Adrenal gland (tissue), 12 donors: ENCODE data around the gene ASB1. TPM values are rescaled to one million over a fixed set of nuclear protein-coding genes. Genes with fewer than 3 reads are reported as not detected.

ENCODE experiments used
- DNase-seq, 7 donors: peaks; one replicate each; pipeline ENCODE4 v3.0.0-alpha.2; 2019 to 2020
- H3K27ac ChIP-seq, 5 donors: fragments of 200-600 bp; sonication (generic) in 4 of 5; 1 replicate in 3 of 5; 2 replicates in 2 of 5; pipeline versions ENCODE4 v1.5.1 to v1.8.0; 2016 to 2020; ENCODE audit warnings: mild to moderate bottlenecking in 1 of 5
- H3K27me3 ChIP-seq: fragments of 200-600 bp; 2 replicates; pipeline ENCODE4 v1.8.0; 2021
- H3K36me3 ChIP-seq, 2 donors: fragments of 200-600 bp; replicated peaks in 1 of 2; 1 replicate in 1 of 2; 2 replicates in 1 of 2; pipeline versions ENCODE4 v1.5.1 to v1.8.0; 2018 to 2022
- H3K4me1 ChIP-seq, 2 donors: fragments of 200-600 bp; replicated peaks in 1 of 2; 1 replicate in 1 of 2; 2 replicates in 1 of 2; pipeline versions ENCODE4 v1.5.1 to v1.8.0; 2018 to 2021
- H3K4me3 ChIP-seq, 4 donors: fragments of 200-600 bp; sonication (generic) in 3 of 4; one replicate each; pipeline ENCODE4 v1.5.1; 2016 to 2018
- H3K9me3 ChIP-seq, 3 donors: fragments of 200-600 bp; sonication (generic) in 1 of 3; replicated peaks in 1 of 3; 1 replicate in 2 of 3; 2 replicates in 1 of 3; pipeline versions ENCODE4 v1.5.1 to v1.8.0; 2016 to 2021
- POLR2A ChIP-seq, 2 donors: fragments of 450-650 bp; IDR thresholded peaks; one replicate each; pipeline ENCODE4 v1.6.1; 2017; ENCODE audit warnings: antibody characterized with exemption in 2 of 2, mild to moderate bottlenecking in 2 of 2, moderate library complexity in 1 of 2
- WGBS, 4 donors: extraction: QIAGEN DNeasy Blood & Tissue Kit in 2 of 4; methylation state at CpG; one replicate each; pipeline versions ENCODE4 v1.1.5 to v1.1.7; 2013 to 2017; 5-methylcytosine and 5-hydroxymethylcytosine counted together
- intact Hi-C, 2 donors: fragments of 100-400 bp; cut with DNase I; formaldehyde crosslinking; loops; one replicate each; pipeline versions ENCODE4 v1.14.1 to v1.15.0; 2022 to 2023
- polyA plus RNA-seq, 3 donors: library from polyadenylated mRNA; stranded (reverse); fragments of 200-250 nt in 2 of 3; fragments of 350-450 nt in 1 of 3; fragmentation: Illumina TruSeq in 1 of 3; extraction: RNeasy Lipid Tissue Mini Kit (QIAGEN cat#74804) in 1 of 3; gene quantifications; one replicate each; pipeline ENCODE4 v1.2.3, GENCODE V29; 2013 to 2014
- total RNA-seq, 9 donors: library from RNA; depleted of rRNA in 4 of 9; stranded (reverse); fragments of >200 nt in 4 of 9; fragments of 120-200 nt in 1 of 9; fragmentation: NEBNext Ultra II Directional in 1 of 9; extraction: Animal tissue kit (Norgen Biotek cat#: 25700) in 1 of 9; gene quantifications; one replicate each; pipeline versions ENCODE4 v1.1.0 to v1.2.4, GENCODE V29; 2013 to 2023
- TF ChIP-seq, protein P1 (sequence below), 6 experiments: fragments of 450-650 bp in 4 of 6; fragments of 200-600 bp in 2 of 6; sonication (generic) in 1 of 6; IDR thresholded peaks; 1 replicate in 5 of 6; 2 replicates in 1 of 6; pipeline versions ENCODE4 v1.5.1 to v1.8.0; 2016 to 2021; ENCODE audit warnings: antibody characterized with exemption in 6 of 6, mild to moderate bottlenecking in 2 of 6, moderate library complexity in 1 of 6
- donor health status: healthy with polysubstance abuse.
- donor health status: Bipolar disorder and iron deficiency.
- donor health status: DM: yes; HTN: yes; CAD: no.
- donor health status: DM: no; HTN: no; CAD: no.
- donor health status: DM: no; HTN: no; CAD: no.
- donor health status: DM: yes; HTN: yes; CAD: no.

The ASB1 gene
- total and polyA plus RNA-seq, 12 donors: 12.2 to 28.8 (median 19.6) TPM

DNA sequence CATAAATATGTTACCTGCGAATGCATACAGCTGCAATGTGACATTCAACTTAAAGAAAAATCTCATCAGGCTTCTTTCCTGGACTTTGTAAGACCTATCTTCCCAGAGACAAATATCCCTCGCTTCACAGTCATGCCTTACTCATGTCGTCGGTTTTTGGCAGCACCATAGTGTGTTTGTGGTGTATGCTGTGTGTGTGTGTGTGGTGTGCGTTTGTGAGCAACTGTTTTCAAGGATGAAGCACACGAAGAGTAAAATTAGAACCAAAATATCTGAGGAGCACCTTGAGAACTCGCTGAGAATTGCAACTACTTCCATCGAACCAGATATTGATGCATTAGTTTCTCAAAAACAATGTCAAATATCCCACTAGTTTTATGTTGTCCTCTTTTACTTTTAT lies 56.9 kb downstream of the ASB1 start:
- Histone ChIP-seq H3K27me3 (no peaks in the 10 kb centered on the region), H3K4me1 (no peaks in the 10 kb centered on the region), H3K9me3 (peaks cover 0 to 3% (median 0%) of the 10 kb centered on the region in 3 donors), H3K4me3 (no peak overlapping the region), H3K36me3 (no peaks in the 10 kb centered on the region), H3K27ac (no peak overlapping the region)
- intact Hi-C loops: no loop called here
- WGBS, 4 donors: 66 to 77% (median 71%) methylated on average over 8 of the region's 8 CpGs
- DNase-seq: no peak
- TF ChIP-seq POLR2A (IDR thresholded peaks at IDR 0.05): no peak
- TF ChIP-seq, protein P1, sequence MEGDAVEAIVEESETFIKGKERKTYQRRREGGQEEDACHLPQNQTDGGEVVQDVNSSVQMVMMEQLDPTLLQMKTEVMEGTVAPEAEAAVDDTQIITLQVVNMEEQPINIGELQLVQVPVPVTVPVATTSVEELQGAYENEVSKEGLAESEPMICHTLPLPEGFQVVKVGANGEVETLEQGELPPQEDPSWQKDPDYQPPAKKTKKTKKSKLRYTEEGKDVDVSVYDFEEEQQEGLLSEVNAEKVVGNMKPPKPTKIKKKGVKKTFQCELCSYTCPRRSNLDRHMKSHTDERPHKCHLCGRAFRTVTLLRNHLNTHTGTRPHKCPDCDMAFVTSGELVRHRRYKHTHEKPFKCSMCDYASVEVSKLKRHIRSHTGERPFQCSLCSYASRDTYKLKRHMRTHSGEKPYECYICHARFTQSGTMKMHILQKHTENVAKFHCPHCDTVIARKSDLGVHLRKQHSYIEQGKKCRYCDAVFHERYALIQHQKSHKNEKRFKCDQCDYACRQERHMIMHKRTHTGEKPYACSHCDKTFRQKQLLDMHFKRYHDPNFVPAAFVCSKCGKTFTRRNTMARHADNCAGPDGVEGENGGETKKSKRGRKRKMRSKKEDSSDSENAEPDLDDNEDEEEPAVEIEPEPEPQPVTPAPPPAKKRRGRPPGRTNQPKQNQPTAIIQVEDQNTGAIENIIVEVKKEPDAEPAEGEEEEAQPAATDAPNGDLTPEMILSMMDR (IDR thresholded peaks at IDR 0.05): no peak

DNA sequence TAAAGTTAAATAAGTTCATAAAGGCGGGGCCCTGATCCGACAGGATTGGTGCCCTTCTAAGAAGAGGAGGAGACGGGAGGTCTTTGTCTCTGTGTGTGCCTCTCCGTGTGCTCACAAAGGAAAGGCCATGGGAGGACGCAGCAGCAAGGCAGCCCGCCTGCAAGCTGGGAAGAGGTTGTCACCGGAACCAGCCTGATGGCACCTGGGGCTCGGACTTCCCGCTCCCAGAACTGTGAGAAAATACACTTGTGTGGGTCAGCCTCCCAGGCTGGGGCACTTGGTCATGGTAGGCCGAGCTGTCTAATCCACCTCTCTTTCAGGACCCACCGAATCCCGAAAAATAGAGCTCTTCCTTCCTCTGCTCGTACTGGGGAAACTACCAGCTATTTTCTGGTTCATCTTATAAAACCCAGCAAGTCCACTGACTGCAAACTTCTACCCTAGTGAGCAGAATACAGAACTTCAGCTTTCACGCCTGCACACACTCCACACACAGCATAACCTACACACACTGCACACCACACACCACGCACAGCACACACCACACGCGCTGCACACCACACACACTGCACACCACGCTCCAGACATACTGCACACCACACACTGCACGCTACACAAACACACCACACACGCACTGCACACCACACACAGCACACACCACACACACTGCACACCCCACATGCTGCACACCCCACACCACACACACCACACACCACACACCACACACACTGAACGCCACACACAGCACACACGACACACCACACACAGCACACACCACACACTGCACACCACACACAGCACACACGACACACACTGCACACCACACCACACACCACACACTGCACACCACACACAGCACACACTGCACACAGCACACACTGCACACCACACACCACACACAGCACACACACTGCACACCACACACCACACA lies 58.1 kb downstream of the ASB1 start:
- no peaks in the 10 kb centered on the region for H3K36me3 ChIP-seq
- intact Hi-C loops: no loop called here
- no peak overlapping the region for H3K27ac ChIP-seq
- no peak for TF ChIP-seq POLR2A (IDR thresholded peaks at IDR 0.05)
- TF ChIP-seq, protein P1 (IDR thresholded peaks at IDR 0.05): no peak
- WGBS, 4 donors: 88 to 95% (median 94%) methylated on average over 23 of the region's 23 CpGs
- no peaks in the 10 kb centered on the region for H3K27me3 ChIP-seq
- peak in 1 of 7 donors; percentile 31 for DNase-seq
- H3K4me3 ChIP-seq: no peak overlapping the region
- no peaks in the 10 kb centered on the region for H3K4me1 ChIP-seq
- no peaks in the 10 kb centered on the region for H3K9me3 ChIP-seq

DNA sequence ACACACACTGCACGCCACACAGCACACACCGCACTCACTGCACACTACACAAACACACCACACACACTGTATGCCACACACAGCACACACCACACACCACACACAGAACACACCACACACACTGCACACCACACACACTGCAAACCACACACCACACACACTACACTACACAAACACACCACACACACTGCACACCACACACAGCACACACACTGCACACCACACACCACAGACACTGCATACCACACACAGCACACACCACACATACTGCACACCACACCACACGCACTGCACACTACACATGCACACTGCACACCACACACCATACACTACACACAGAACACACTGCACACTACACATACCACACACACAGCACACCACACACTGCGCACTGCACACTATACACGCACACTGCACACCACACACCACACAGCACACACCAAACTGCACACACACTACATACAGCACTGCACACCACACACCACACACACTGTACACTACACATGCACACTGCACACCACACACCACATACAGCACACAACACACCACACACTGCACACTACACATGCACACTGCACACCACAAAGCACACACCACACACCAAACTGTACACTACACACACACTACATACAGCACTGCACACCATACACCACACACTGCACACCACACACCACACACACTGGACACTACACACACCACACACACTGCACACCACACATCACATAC lies 59.6 kb downstream of the ASB1 start:
- 88 to 92% (median 90%) methylated on average over 5 of the region's 5 CpGs for WGBS, 4 donors
- Histone ChIP-seq H3K36me3 (no peaks in the 10 kb centered on the region), H3K27me3 (no peaks in the 10 kb centered on the region), H3K9me3 (no peaks in the 10 kb centered on the region), H3K27ac (no peak overlapping the region), H3K4me3 (no peak overlapping the region), H3K4me1 (no peaks in the 10 kb centered on the region)
- DNase-seq: peak in 1 of 7 donors; percentile 17
- TF ChIP-seq, protein P1 (IDR thresholded peaks at IDR 0.05): no peak
- no peak for TF ChIP-seq POLR2A (IDR thresholded peaks at IDR 0.05)
- intact Hi-C loops: no loop called here

DNA sequence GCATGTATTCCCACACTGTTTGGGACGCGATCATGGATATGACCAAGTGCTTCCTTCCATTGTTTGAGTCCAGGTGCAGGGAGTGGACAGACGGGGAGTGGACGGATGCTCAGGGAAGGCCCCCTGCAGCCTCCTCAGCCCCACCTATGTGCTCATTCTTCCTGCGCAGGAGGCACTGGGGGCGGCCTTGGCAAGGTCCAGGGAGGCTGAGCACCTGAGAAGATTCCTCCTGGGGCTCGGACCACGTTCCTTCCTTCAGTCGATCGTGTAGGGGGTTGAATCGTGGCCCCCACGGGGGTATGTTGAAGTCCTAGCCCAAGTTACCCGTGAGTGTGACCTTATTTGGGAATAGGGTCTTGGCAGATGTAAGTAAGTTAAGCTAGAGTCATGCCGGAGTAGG lies 60.4 kb downstream of the ASB1 start:
- H3K4me1 ChIP-seq: no peaks in the 10 kb centered on the region
- H3K9me3 ChIP-seq: no peaks in the 10 kb centered on the region
- WGBS, 4 donors: 81 to 93% (median 90%) methylated on average over 14 of the region's 14 CpGs
- TF ChIP-seq, protein P1 (IDR thresholded peaks at IDR 0.05): no peak
- no peak for TF ChIP-seq POLR2A (IDR thresholded peaks at IDR 0.05)
- no peak overlapping the region for H3K27ac ChIP-seq
- no peaks in the 10 kb centered on the region for H3K27me3 ChIP-seq
- no peaks in the 10 kb centered on the region for H3K36me3 ChIP-seq
- H3K4me3 ChIP-seq: no peak overlapping the region
- no peak for DNase-seq
- intact Hi-C loops: no loop called here
